Fibroblast of lung (primary cell): Measurements from ENCODE around the gene EBF3. TPM values are rescaled to one million over a fixed set of nuclear protein-coding genes. Genes with fewer than 3 reads are reported as not detected.

ENCODE experiments used
- DNase-seq, 2 donors: peaks; one replicate each; pipeline versions ENCODE4 v3.0.0 to v3.0.0-alpha.2; 2010; ENCODE audit warnings: low read depth in 2 of 2
- H2AFZ ChIP-seq: 2 replicates; pipeline ENCODE4 v1.5.1; 2012; ENCODE audit warnings: low read length, control low read depth, inconsistent platforms
- H3K27ac ChIP-seq: 2 replicates; pipeline ENCODE4 v1.5.1; 2011; ENCODE audit warnings: low read length, control low read depth; ENCODE audit not compliant: insufficient read depth
- H3K27me3 ChIP-seq: 2 replicates; pipeline ENCODE4 v1.5.1; 2011; ENCODE audit warnings: mild to moderate bottlenecking, low read length; ENCODE audit not compliant: control insufficient read depth, insufficient read depth
- H3K36me3 ChIP-seq: 2 replicates; pipeline ENCODE4 v1.5.1; 2011; ENCODE audit warnings: low read length; ENCODE audit not compliant: control insufficient read depth, insufficient read depth
- H3K4me1 ChIP-seq: 2 replicates; pipeline ENCODE4 v1.5.1; 2011; ENCODE audit warnings: low read length; ENCODE audit not compliant: control insufficient read depth, insufficient read depth; ENCODE audit errors: extremely low read depth
- H3K4me2 ChIP-seq: 2 replicates; pipeline ENCODE4 v1.5.1; 2011; ENCODE audit warnings: low read length, control low read depth; ENCODE audit not compliant: insufficient read depth; ENCODE audit errors: extremely low read depth
- H3K4me3 ChIP-seq, 4 experiments: fragments of 200-600 bp in 1 of 4; sonication (generic) in 1 of 4; replicated peaks in 1 of 4; 2 replicates each; pipeline ENCODE4 v1.5.1; 2011 to 2016; ENCODE audit warnings: low read length in 4 of 4, low read depth in 3 of 4, mild to moderate bottlenecking in 3 of 4, control low read depth in 2 of 4, inconsistent platforms in 1 of 4, mixed read lengths in 1 of 4; ENCODE audit not compliant: insufficient read depth in 1 of 4; ENCODE audit errors: control extremely low read depth in 1 of 4
- H3K79me2 ChIP-seq: 2 replicates; pipeline ENCODE4 v1.5.1; 2012; ENCODE audit warnings: mild to moderate bottlenecking, low read length, inconsistent platforms; ENCODE audit not compliant: control insufficient read depth, insufficient read depth
- H3K9ac ChIP-seq: 2 replicates; pipeline ENCODE4 v1.5.1; 2011; ENCODE audit warnings: mild to moderate bottlenecking, low read length, control low read depth; ENCODE audit not compliant: insufficient read depth
- H3K9me3 ChIP-seq: 2 replicates; pipeline ENCODE4 v1.5.1; 2012; ENCODE audit warnings: low read depth, low read length; ENCODE audit not compliant: control insufficient read depth, insufficient read depth
- H4K20me1 ChIP-seq: 2 replicates; pipeline ENCODE4 v1.5.1; 2011; ENCODE audit warnings: low read length; ENCODE audit not compliant: control insufficient read depth, insufficient read depth; ENCODE audit errors: extremely low read depth
- EZH2 ChIP-seq: IDR thresholded peaks from 2 replicates; pipeline ENCODE4 v1.5.1; 2012; ENCODE audit warnings: low read length, control low read depth, mild to moderate bottlenecking; ENCODE audit errors: missing control alignments
- polyA plus RNA-seq, 2 donors: library from polyadenylated mRNA; depleted of rRNA in 1 of 2; stranded (reverse) in 1 of 2; unstranded in 1 of 2; fragments of >200 nt; gene quantifications; 2 replicates each; pipeline ENCODE4 v1.2.1, GENCODE V29; 2011 to 2012; ENCODE audit warnings: missing spikeins in 1 of 2
- total RNA-seq: library from RNA; depleted of rRNA; stranded (reverse); fragments of >200 nt; gene quantifications from 2 replicates; pipeline ENCODE4 v1.2.1, GENCODE V29; 2014
- TF ChIP-seq, protein P1 (sequence below), 2 donors: IDR thresholded peaks in 1 of 2; conservative IDR thresholded peaks in 1 of 2; 1 replicate in 1 of 2; 2 replicates in 1 of 2; pipeline ENCODE4 v1.5.1; 2011 to 2012; ENCODE audit warnings: low read length in 2 of 2, control low read depth in 1 of 2, inconsistent platforms in 1 of 2, low read depth in 1 of 2, mild to moderate bottlenecking in 1 of 2

Gene EBF3
- total and polyA plus RNA-seq, 2 donors (not counting 1 experiment from before 2014, with no cell fraction given): 0.12 to 0.17 TPM

DNA sequence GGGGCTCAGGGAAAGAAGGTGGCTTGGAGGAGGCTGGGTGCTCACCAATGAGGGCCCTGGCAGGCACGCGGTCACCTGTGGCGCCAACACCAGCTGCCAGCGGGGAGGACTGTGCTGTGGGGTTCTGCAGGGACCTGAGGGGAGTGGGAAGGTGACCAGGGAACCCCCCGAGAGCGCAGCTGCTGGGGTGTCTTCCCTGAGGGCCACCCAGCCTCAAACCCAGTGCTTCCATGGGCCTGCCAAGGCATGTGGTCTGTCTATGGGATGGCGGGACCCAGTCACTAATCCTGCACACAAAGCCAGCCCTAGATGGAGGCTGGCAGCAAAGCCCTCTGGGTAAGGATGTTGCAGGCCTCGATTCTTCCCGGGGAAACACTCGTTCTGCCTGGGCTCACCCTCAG is 117.1 kb downstream of the EBF3 start:
- Histone ChIP-seq H3K4me1 (no peaks in the 10 kb centered on the region), H3K9ac (no peak overlapping the region), H2AFZ (no peak overlapping the region), H3K36me3 (no peaks in the 10 kb centered on the region), H3K79me2 (no peaks in the 10 kb centered on the region), H3K9me3 (no peaks in the 10 kb centered on the region), H3K27me3 (no peaks in the 10 kb centered on the region), H4K20me1 (no peaks in the 10 kb centered on the region), H3K4me2 (no peak overlapping the region), H3K4me3 (no peak overlapping the region), H3K27ac (no peak overlapping the region)
- TF ChIP-seq EZH2: no peak
- no peak for DNase-seq

DNA sequence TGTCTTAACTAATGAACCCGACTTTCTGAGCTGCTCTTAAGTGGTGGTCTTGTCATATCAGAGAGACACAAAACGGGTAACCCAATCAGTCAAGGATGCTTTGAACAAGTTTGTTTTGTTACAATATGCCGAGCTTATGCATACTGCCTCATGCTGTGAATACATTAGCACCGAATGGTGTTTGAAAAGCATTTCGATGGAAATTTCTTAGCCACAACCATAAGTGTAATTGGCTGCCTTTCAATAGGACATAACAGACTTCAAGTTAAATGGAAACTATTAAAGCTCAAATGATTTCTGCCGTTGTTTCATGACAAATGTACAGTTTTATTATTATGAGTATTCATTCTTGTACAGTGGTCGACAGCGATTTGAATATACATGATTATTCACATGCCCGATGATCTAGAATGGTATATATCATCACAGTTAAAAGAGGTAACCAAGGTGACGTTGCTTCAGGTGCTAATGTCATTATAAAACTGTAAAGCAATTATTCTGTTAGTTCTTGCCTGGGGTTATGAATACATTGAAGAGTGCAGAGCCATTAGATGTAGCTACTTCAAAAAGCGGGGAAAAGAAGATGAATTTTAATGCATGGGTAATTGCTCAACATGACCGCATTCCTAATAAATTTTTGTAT is 118.8 kb downstream of the EBF3 start:
- H3K79me2 ChIP-seq: no peaks in the 10 kb centered on the region
- no peak overlapping the region for H3K4me3 ChIP-seq
- H3K27ac ChIP-seq: no peak overlapping the region
- H3K36me3 ChIP-seq: no peaks in the 10 kb centered on the region
- H4K20me1 ChIP-seq: no peaks in the 10 kb centered on the region
- no peak overlapping the region for H2AFZ ChIP-seq
- no peak overlapping the region for H3K9ac ChIP-seq
- TF ChIP-seq EZH2: no peak
- TF ChIP-seq, protein P1, sequence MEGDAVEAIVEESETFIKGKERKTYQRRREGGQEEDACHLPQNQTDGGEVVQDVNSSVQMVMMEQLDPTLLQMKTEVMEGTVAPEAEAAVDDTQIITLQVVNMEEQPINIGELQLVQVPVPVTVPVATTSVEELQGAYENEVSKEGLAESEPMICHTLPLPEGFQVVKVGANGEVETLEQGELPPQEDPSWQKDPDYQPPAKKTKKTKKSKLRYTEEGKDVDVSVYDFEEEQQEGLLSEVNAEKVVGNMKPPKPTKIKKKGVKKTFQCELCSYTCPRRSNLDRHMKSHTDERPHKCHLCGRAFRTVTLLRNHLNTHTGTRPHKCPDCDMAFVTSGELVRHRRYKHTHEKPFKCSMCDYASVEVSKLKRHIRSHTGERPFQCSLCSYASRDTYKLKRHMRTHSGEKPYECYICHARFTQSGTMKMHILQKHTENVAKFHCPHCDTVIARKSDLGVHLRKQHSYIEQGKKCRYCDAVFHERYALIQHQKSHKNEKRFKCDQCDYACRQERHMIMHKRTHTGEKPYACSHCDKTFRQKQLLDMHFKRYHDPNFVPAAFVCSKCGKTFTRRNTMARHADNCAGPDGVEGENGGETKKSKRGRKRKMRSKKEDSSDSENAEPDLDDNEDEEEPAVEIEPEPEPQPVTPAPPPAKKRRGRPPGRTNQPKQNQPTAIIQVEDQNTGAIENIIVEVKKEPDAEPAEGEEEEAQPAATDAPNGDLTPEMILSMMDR (conservative IDR thresholded peaks at IDR 0.05 in 1 of 2, IDR thresholded peaks at IDR 0.05 in 1 of 2; ENCODE audit: low read depth in 1 of 2, low read length in 2 of 2): no peak
- DNase-seq: no peak
- no peak overlapping the region for H3K4me2 ChIP-seq
- H3K4me1 ChIP-seq: no peaks in the 10 kb centered on the region
- H3K27me3 ChIP-seq: no peaks in the 10 kb centered on the region
- no peaks in the 10 kb centered on the region for H3K9me3 ChIP-seq

DNA sequence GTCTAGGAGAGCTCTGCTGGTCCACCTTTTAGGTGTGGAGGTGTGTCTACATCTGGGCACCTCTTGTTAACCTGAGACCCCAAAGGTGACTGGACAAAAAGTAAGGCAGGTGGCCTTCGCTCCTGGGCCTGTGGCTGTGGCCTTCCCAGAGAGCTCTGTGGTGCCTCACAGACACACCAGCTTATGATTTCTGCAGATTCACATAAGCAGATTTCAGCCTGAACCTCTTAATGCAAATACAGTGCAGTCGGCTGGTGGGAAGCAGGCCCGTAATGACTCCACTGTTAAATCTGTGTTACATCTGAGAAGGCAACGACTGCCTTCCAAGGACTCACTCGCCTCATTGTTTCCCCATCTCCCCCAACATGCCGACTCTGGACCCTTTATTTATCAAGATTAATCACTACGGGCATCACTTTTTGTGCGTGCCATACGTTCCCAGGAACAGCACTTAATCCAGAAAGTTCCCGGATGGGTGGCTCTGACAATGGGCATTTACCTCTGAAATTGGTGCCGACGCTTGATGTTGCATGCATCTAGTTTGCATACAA is 119.8 kb downstream of the EBF3 start:
- H4K20me1 ChIP-seq: no peaks in the 10 kb centered on the region
- H3K9me3 ChIP-seq: no peaks in the 10 kb centered on the region

More for the DNA sequence above, 119.8 kb downstream of the EBF3 start:
- Histone ChIP-seq H3K27ac (no peak overlapping the region), H3K4me2 (no peak overlapping the region), H3K9ac (no peak overlapping the region), H2AFZ (no peak overlapping the region), H3K4me1 (no peaks in the 10 kb centered on the region), H3K4me3 (no peak overlapping the region), H3K27me3 (no peaks in the 10 kb centered on the region), H3K36me3 (no peaks in the 10 kb centered on the region), H3K79me2 (no peaks in the 10 kb centered on the region)
- DNase-seq: no peak
- no peak for TF ChIP-seq EZH2
- TF ChIP-seq, protein P1 (conservative IDR thresholded peaks at IDR 0.05 in 1 of 2, IDR thresholded peaks at IDR 0.05 in 1 of 2; ENCODE audit: low read depth in 1 of 2, low read length in 2 of 2): no peak
